Testis (tissue), 2 donors: ENCODE data around the gene TMEM30B.

ENCODE experiments used
- POLR2A ChIP-seq: fragments of 450-650 bp; IDR thresholded peaks from one replicate; pipeline ENCODE4 v1.6.1; 2017; ENCODE audit warnings: antibody characterized with exemption, mild to moderate bottlenecking, moderate library complexity
- TF ChIP-seq, protein P1 (sequence below), 3 experiments: fragments of 450-650 bp in 2 of 3; fragments of 200-600 bp in 1 of 3; sonication (generic) in 1 of 3; IDR thresholded peaks; one replicate each; pipeline ENCODE4 v1.5.1; 2016 to 2019; ENCODE audit warnings: antibody characterized with exemption in 3 of 3, mild to moderate bottlenecking in 2 of 3, moderate library complexity in 1 of 3

DNA sequence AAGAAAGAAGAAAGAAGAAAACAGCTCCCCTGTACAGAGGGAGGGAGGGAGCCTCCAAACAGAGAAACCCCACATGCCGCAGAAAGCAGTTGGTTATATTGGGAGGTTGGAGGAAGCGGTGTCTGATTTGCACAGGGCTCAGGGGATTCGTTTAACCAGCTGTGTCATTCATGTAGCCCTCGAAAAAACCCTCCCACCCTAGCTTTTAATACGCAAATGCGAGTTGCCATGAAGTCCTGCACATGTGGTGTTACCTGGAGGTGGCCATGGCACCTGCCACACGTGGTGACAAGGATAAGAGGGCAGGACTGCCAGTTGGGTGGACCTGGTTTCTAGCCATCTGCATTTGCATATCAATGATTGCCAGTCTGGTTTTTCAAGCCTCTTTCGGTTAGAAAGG, 40.9 kb downstream of the TMEM30B start:
- TF ChIP-seq, protein P1, sequence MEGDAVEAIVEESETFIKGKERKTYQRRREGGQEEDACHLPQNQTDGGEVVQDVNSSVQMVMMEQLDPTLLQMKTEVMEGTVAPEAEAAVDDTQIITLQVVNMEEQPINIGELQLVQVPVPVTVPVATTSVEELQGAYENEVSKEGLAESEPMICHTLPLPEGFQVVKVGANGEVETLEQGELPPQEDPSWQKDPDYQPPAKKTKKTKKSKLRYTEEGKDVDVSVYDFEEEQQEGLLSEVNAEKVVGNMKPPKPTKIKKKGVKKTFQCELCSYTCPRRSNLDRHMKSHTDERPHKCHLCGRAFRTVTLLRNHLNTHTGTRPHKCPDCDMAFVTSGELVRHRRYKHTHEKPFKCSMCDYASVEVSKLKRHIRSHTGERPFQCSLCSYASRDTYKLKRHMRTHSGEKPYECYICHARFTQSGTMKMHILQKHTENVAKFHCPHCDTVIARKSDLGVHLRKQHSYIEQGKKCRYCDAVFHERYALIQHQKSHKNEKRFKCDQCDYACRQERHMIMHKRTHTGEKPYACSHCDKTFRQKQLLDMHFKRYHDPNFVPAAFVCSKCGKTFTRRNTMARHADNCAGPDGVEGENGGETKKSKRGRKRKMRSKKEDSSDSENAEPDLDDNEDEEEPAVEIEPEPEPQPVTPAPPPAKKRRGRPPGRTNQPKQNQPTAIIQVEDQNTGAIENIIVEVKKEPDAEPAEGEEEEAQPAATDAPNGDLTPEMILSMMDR (IDR thresholded peaks at IDR 0.05): no peak
- TF ChIP-seq POLR2A: no peak
